ENCODE measurements around the gene FBXW7.

DNA sequence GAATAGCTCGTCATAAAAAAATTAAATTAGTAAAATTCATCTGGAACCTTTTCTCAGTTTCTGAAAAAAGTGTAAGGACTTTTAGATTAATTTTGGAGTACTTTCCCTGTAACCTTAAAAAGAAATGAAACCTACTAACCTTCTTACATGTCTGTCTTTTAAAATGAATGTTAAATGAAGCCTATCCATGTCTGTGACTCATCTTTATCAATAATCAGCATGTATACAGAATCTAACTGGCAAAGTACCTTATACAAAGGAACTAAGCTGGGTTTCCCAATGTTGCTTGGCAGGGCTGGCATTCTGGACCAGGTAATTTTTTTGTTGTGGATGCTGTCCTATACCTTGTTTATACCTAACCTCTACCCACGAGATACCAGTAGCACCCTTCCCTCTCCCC, 13.6 kb downstream of the FBXW7 start:
- TF ChIP-seq, protein P1, sequence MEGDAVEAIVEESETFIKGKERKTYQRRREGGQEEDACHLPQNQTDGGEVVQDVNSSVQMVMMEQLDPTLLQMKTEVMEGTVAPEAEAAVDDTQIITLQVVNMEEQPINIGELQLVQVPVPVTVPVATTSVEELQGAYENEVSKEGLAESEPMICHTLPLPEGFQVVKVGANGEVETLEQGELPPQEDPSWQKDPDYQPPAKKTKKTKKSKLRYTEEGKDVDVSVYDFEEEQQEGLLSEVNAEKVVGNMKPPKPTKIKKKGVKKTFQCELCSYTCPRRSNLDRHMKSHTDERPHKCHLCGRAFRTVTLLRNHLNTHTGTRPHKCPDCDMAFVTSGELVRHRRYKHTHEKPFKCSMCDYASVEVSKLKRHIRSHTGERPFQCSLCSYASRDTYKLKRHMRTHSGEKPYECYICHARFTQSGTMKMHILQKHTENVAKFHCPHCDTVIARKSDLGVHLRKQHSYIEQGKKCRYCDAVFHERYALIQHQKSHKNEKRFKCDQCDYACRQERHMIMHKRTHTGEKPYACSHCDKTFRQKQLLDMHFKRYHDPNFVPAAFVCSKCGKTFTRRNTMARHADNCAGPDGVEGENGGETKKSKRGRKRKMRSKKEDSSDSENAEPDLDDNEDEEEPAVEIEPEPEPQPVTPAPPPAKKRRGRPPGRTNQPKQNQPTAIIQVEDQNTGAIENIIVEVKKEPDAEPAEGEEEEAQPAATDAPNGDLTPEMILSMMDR (IDR thresholded peaks at IDR 0.05; ENCODE audit: poor library complexity, severe bottlenecking), result no peak
- no peak for TF ChIP-seq EZH2 (IDR thresholded peaks at IDR 0.05; ENCODE audit: borderline replicate concordance, insufficient read depth, low read length, poor library complexity, severe bottlenecking)
- TF ChIP-seq, protein P2, sequence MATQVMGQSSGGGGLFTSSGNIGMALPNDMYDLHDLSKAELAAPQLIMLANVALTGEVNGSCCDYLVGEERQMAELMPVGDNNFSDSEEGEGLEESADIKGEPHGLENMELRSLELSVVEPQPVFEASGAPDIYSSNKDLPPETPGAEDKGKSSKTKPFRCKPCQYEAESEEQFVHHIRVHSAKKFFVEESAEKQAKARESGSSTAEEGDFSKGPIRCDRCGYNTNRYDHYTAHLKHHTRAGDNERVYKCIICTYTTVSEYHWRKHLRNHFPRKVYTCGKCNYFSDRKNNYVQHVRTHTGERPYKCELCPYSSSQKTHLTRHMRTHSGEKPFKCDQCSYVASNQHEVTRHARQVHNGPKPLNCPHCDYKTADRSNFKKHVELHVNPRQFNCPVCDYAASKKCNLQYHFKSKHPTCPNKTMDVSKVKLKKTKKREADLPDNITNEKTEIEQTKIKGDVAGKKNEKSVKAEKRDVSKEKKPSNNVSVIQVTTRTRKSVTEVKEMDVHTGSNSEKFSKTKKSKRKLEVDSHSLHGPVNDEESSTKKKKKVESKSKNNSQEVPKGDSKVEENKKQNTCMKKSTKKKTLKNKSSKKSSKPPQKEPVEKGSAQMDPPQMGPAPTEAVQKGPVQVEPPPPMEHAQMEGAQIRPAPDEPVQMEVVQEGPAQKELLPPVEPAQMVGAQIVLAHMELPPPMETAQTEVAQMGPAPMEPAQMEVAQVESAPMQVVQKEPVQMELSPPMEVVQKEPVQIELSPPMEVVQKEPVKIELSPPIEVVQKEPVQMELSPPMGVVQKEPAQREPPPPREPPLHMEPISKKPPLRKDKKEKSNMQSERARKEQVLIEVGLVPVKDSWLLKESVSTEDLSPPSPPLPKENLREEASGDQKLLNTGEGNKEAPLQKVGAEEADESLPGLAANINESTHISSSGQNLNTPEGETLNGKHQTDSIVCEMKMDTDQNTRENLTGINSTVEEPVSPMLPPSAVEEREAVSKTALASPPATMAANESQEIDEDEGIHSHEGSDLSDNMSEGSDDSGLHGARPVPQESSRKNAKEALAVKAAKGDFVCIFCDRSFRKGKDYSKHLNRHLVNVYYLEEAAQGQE (IDR thresholded peaks at IDR 0.05; ENCODE audit: borderline replicate concordance), result no peak
- TF ChIP-seq TAF1 (IDR thresholded peaks at IDR 0.05; ENCODE audit: low read depth), result no peak

Data from neural cell (in vitro differentiated cells).